GM18498 (cell line): Measurements from ENCODE around the gene LITAFD.
"Not testable (repeated sequence)": the region's sequence is repeated elsewhere in the genome, so short reads cannot be mapped to it uniquely, and the experiment has no call there.

Experiments
- ATAC-seq: cut with Tn5 transposase; IDR thresholded peaks from one replicate; pipeline ENCODE4 v1.9.1; 2021; ENCODE audit warnings: mild to moderate bottlenecking, moderate library complexity; ENCODE audit not compliant: unreplicated experiment

The LITAFD gene

DNA sequence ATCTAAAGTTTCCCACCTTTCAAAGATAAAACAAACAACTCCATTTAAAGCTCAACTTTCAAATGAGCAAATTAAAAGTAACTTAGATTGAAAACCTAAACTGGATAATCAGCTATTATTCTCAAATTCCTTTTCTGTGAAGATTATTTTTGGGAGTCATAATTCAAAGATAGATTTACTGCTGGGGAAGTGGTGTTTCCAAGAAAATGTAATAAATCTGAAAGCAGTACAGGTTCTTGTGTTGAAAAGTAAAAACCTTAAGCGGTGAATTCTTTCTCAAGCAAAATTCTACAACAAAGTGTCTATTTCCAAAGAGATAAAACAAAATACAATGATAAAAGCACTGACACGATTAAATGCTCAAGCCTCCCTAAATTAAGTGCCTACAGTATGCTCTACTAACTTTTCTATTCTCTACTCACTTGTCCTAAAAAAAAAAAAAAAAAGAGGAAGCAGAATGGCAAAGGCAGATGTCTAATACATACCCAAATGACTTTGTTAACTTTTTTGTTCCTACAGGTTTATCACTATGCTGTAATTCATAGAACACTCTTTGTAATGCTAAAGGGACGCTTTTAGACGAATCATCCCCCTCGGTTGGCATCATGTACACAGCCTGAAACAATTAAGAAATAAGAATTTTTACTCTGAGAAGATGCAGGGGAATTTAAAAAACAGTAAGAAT is 34.5 kb downstream of the LITAFD start:
- no peak for ATAC-seq

DNA sequence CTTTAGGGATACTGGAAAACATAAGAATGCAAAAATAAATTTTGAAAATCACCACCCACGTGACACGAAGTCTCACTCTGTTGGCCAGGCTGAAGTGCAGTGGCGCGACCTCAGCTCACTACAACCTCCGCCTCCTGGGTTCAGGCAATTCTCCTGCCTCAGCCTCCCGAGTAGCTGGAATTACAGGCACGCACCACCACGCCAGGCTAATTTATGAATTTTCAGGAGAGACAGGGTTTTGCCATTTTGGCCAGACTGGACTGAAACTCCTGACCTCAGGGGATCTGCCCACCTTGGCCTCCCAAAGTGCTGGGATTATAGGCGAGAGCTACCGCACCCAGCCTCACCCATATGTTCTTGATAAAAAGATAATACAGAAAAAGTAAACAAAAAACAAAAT is 35.2 kb downstream of the LITAFD start:
- ATAC-seq, result not testable (repeated sequence)

DNA sequence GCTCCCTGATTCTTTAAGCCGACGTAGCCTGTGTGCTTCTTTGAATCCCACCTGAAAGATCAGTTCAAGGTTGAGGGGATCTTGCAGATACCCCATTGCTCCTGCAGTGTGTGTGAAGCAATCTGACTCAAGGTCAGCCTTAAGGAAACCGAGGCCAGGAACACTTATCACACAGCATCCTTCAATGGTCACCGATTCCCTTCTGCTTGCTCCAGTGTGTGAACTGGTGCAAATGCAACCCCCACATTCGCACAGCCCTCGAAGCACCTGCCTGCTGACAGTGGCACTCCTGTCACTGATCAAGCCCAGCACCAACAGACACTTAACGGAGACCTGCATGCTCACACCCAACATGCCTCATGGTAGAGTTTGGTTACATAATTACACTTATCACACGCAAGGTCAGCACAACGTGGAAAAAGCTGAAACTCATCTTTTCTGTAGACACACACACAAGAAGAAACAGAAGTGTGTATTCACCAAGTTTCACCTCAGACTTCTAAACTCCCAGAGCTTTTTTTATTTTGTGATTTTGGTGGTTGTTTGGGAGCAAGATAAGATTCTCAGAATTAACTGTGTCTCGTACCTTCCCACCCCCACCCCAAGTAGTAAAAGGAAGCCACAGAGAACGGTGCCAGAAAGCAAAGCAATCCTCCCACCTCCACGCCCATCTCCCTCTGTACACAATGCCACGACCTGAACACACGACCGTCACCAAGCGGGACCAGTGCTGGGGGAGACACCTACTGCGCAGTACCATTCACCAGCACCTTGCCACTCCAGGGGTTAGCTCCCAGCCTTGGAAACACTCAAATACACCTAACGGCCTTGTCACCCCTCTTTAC is 37.2 kb downstream of the LITAFD start:
- ATAC-seq, result no peak

DNA sequence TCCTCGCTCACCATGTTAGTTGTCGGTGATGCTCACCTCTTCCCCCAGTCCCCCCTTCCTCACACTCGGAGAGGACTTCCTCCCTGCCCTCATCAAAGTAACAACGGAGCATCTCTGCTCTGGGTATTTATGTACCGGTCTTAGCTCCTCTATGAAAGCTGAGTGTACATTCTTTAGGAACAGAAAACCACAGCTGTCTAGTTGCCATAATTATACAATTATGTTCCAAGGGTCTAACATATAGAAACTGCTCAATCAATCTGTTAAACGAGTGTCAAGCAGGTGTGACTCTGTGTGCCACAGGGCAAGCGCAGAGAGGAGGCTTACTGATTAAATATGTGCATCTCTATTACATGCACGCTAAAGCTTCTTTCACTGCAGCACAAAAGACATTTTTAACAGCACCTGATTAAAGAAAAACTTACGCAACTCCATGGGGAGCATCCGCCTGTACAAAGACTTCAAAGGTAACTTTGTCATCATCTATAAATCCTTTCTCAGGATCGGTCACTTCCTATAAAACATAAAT is 37.8 kb downstream of the LITAFD start:
- ATAC-seq, result no peak

DNA sequence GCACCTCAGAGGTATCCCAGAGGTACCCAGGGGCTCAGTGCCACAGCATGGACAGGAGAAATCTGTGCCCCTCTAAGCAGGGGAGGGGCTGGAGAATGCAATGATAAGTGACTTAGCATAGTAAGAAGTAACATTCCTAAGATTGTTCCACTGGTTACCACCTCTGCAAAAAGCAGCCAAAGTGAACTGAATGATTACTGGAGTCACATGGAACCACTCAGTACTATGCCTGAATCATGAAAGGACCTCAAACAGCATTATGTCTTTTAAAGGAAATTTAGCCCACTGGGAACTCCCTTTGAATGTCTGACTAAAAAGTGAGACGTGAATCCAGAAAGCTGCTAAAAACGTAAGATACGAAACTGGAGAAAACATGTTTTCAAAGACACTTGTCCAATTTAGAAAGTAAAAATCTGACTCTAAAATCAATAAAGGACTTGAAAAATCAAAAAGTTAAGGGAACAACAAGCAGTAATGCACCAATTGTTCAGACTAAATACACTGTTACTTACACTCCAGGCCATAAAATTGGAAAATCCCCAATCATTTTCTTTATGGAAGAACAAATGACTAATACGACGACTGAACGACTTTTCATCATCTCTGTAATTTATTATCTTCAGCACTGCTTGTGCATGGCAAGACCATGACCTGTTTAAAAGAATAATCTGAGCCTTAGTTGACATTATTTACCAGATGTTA is 38.6 kb downstream of the LITAFD start:
- no peak for ATAC-seq

DNA sequence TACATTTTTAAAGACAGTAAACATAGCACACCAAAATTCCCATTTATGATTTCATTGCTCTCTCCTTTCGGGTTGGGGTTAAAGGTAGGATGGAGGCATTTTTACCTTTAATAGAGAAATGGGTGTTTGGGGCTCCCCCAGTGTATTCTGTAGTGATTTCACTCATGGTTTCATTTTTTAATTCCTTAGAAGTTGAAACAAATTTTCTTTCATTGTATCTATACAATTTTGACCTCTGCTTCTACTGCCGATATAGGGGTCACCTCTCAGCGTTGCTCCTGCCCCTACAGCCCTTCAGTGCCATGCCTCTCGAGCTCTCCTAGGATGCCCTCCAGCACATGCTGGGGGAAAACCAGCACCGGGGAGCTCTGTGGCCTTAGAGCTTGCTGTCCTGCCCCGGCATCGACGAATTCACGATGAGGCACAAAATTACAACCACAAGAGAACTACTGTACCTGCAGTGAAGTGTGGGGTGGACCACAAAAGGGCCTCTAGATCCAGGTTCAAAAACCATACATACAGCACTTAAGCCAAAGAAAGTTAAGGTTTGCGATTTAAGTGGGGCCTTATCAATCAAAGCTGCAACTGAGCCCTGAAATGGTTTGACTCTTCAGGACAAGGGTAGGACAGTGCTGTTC is 39.3 kb downstream of the LITAFD start:
- no peak for ATAC-seq

DNA sequence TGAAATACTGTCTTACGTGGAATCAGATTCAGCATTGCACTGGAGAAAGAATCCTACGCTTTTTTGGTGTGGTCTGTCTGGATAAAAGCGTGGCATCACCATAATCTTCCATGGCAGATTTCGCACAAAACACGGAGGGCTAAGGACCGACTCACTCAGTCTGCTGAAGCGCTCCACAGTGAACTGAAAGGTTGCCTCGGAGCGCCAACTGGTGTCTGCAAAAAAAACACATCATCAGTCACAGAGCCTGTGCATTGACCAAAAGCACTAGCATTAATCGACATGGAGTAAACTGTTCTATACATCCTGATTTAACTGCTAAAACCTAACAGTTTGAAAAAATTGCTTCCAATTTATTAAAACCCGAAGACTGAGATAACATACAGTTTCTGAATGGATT is 41.0 kb downstream of the LITAFD start:
- no peak for ATAC-seq

DNA sequence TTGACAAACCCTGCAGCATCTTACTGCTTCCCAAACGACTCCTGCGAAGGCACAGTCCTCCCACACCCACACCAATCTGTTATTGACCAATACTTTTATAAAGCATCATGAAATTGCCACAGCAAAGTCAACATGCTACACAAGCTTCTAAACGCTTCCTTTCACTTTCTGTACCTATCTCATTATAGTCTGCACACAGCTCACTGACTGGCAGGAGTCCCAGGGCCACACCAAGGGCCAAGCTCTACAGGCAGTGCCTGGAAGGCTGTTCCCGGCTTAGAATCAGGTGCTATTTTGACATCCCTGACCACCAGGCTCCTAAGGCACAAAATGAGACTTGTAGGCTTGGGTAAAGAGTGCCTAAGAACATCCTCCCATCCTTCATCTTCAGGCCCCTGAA is 42.1 kb downstream of the LITAFD start:
- ATAC-seq, result no peak

DNA sequence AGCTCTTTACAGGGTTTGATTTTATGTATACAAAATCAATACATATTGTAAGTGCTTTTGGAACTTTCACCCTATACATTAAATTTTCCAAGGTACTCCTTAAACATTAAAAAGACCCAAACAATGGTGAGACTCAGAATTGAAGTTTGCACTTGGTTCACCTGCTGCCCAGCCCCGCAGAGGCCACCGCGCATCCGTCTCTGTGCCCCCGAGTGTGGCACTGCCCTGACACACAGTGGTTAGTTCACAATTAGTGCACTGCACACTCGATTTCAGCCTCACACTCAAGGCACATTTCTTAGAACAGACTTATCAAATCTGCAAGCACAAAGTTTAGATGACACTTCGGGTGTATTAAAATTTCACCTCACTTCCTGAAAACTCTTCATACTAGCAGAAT is 43.3 kb downstream of the LITAFD start:
- no peak for ATAC-seq

DNA sequence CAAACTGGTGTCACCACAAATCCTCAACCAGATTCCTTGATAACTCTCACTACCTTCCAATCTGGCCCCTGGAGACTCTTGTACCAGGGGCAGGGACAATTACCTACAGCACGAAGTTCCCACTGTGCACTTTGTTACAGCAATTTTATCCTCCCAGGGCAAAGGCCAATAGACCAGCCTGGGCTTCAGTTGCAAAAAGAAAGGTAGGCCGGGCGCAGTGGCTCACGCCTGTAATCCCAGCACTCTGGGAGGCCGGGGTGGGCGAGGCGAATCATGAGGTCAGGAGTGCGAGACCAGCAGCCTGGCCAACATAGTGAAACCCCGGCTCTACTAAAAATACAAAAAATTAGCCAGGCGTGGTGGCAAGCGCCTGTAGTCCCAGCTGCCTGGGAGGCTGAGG is 44.7 kb downstream of the LITAFD start:
- ATAC-seq, result no peak

DNA sequence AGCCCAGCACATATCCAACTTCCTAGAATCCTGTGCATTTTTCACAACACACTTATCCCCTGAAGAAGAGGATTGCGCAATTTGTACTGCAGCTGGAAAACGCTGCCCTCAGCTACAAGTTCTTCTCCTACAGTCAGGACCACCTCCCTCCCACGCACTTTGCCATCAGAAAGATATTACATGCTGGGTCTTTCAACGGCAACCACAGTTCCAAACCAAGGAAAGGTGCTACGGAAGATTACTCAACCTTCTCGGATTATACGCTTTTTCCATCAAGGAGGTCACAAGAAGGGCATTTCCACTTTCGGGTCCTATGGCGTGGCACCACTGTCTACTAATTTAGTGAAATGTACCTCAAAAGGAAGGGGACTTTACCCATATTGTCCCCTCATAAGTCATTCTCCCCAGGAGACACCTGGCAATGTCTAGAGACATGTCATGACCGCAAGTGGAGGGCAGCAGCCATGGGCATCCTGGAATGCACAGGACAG is 46.4 kb downstream of the LITAFD start:
- ATAC-seq, result no peak

DNA sequence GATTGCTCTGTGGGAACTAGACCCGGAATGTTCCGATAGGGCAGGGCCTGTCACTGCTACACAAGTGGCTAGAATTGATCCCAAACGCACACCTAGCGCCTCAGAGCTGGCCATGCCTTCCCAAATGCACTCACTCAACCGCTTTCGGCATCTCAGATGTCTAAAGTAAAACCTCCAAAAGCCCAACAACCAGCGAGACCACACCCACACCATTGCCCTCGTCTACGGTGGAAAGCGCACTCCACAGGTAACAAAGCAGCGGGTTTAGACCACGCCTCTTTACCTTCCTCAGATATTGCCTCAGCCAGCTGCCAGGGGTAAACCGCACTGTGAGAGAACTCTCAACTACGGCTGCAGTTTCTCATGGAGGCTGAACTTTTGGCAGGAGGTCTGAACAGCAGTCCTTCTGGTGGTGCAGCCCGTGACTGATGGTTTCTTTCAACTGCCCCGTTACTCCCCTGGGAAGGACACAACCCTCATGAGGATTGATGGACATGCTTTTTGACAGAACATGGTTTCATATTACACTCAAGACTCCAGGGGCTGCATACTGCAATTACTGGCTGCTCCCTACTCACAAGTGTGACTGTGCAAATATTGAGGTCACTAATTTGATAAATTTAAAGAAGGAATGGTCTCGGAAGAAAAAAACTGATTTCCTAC is 47.1 kb downstream of the LITAFD start:
- ATAC-seq, result no peak

DNA sequence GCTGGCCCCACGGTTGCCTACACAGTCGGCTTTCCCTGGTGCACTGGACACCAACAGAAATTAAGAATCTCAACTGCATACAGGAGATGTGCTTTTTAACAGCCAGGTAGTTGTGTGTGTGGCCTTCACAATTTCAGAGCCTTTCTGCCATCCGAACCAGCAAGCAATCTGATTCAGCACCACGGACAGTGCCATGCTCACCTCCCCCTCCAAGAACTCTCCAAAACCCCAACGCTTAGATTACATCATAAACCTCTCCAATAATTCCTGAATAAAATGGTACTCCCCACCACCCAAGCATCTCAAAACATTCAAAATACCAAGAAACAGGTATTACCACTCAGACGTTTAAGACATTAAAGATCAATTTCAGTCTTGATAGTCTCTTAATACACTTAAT is 49.7 kb downstream of the LITAFD start:
- ATAC-seq, result no peak

DNA sequence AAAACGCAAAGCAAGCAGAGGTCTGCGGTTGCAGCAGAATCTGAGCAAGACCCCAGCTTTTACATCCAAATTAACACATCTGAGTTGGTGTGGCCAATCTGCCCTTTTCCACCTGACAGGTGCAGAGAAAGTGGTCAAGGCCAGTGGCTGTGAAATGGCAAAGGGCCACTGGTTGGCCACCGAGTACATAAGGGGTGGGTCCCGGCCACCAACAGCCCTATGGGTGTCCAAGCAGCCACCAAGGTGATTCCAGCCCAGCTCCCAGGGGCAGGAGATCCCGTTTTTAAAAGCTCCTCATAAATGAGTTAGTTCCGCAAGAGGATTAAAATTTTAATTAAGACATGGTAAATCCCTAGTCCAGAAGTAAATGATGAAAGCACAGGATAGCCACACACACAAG is 52.5 kb downstream of the LITAFD start:
- ATAC-seq, result no peak
